ENCODE data around the gene NAT14. TPM values are rescaled to one million over a fixed set of nuclear protein-coding genes. Genes with fewer than 3 reads are reported as not detected.

Gene NAT14
- total and polyA plus RNA-seq, 2 donors (not counting 3 experiments of a cell fraction or from before 2014, with no cell fraction given): 39.1 to 44.7 TPM

DNA sequence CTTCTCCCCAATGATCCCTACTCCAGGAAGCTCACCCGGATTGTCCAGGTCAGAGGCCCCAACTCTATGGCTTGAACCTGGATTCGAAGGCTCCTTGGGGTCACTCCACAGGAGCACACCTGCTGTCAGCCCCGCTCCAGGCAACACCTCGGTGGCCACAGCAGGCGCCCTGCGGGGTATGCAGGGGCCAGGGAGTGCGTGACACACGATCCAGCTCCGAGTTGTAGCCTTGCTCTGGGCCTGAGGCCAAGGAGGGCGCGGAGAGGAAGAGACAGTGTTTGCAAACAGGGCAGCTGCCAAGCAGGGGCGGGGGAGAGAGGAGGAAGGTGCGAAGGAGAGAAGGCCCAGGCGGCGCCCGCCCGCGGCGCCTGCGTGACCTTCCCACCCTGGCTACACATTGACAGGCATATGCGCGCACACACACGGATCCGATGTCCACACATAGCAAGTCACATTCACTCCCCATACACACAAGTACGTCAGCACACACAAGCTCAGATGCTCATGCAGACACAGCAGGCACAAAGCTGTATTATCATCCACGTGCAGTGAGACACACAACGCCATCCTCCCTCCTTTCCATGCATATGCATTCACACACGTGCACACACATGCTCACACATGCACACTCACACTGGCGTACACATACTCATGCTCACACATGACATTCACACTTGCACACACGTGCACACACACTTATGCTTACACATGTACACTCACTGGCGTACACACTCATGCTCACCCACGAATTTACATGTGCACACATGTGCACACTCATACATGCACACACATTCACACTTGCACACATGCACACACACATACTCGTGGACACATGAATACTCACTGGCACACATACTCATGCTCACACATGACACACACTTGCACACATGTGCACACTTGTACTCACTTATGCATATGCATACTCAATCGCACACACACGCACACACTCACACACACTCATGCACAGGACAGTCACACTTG, 41.5 kb downstream of the NAT14 start:
- H3K9me3 ChIP-seq (replicated peaks; ENCODE audit: control insufficient read depth, insufficient read depth, low read length): no peaks in the 10 kb centered on the region
- BruUV-seq (replicated peaks): no TSS peak
- TF ChIP-seq JUN (IDR thresholded peaks at IDR 0.05; ENCODE audit: borderline replicate concordance, insufficient read depth, insufficient read length, low read depth): no peak
- TF ChIP-seq MYC (IDR thresholded peaks at IDR 0.05; ENCODE audit: low read depth, low read length): no peak
- no peak for TF ChIP-seq EZH2 (IDR thresholded peaks at IDR 0.05; ENCODE audit: borderline replicate concordance, low read depth, low read length, severe bottlenecking)
- TF ChIP-seq, protein P1, sequence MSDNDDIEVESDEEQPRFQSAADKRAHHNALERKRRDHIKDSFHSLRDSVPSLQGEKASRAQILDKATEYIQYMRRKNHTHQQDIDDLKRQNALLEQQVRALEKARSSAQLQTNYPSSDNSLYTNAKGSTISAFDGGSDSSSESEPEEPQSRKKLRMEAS (IDR thresholded peaks at IDR 0.05; ENCODE audit: insufficient read depth, insufficient read length): no peak
- TF ChIP-seq, protein P2, sequence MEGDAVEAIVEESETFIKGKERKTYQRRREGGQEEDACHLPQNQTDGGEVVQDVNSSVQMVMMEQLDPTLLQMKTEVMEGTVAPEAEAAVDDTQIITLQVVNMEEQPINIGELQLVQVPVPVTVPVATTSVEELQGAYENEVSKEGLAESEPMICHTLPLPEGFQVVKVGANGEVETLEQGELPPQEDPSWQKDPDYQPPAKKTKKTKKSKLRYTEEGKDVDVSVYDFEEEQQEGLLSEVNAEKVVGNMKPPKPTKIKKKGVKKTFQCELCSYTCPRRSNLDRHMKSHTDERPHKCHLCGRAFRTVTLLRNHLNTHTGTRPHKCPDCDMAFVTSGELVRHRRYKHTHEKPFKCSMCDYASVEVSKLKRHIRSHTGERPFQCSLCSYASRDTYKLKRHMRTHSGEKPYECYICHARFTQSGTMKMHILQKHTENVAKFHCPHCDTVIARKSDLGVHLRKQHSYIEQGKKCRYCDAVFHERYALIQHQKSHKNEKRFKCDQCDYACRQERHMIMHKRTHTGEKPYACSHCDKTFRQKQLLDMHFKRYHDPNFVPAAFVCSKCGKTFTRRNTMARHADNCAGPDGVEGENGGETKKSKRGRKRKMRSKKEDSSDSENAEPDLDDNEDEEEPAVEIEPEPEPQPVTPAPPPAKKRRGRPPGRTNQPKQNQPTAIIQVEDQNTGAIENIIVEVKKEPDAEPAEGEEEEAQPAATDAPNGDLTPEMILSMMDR (IDR thresholded peaks at IDR 0.05; ENCODE audit: extremely low read depth in 1 of 2, insufficient read depth in 1 of 2, low read depth in 1 of 2, low read length in 2 of 2): no peak
- TF ChIP-seq POLR2AphosphoS5 (IDR thresholded peaks at IDR 0.05; ENCODE audit: insufficient read depth, low read depth, low read length): no peak
- no peak for TF ChIP-seq GATA2 (IDR thresholded peaks at IDR 0.05; ENCODE audit: insufficient read depth, insufficient read length, low read depth, low read length)
- no peak for TF ChIP-seq POLR2A (IDR thresholded peaks at IDR 0.05; ENCODE audit: low read depth, low read length)
- no peak for TF ChIP-seq FOS (IDR thresholded peaks at IDR 0.05; ENCODE audit: borderline replicate concordance, insufficient read depth, low read length)
- POLR2A ChIA-PET: interaction anchor here (0.6 kb wide), 1 partner anchor 39 kb away, joined by 4 read pairs; no protein-coding TSS in a partner anchor
- peak; percentile 63 for FAIRE-seq
- no peak overlapping the region for H3K4me2 ChIP-seq (ENCODE audit: insufficient read depth, low read length)
- no peak overlapping the region for H2AFZ ChIP-seq (ENCODE audit: low read depth, low read length)
- no peak overlapping the region for H3K4me3 ChIP-seq (replicated peaks in 1 of 3; ENCODE audit: insufficient read depth in 1 of 3, low read depth in 1 of 3, low read length in 3 of 3)
- H3K4me1 ChIP-seq (ENCODE audit: control insufficient read depth, extremely low read depth, insufficient read depth, low read length): no peaks in the 10 kb centered on the region
- dilution Hi-C loops (cut with MboI; ENCODE audit: extremely low pct_ligation_motif_present, low sequenced_read_pairs) (no loop called here), intact Hi-C loops (cut with micrococcal nuclease) (no loop called here)
- H3K79me2 ChIP-seq (ENCODE audit: control insufficient read depth, insufficient read depth, low read length): no peaks in the 10 kb centered on the region
- CTCF ChIA-PET: interaction anchor here (0.7 to 1.6 kb wide), 5 partner anchors 9 to 106 kb away, joined by 3 to 6 read pairs (median 4); partner anchors contain the start of genes FIZ1 and ZNF865
- H3K9ac ChIP-seq (replicated peaks; ENCODE audit: extremely low read depth, insufficient read depth, low read length): no peak overlapping the region
- H4K20me1 ChIP-seq (replicated peaks; ENCODE audit: control insufficient read depth, extremely low read depth, insufficient read depth, low read length): no peaks in the 10 kb centered on the region
- peak; percentile 59 for DNase-seq (ENCODE audit: low read depth, low spot score)
- no peaks in the 10 kb centered on the region for H3K36me3 ChIP-seq (ENCODE audit: control insufficient read depth in 2 of 2, extremely low read depth in 1 of 2, insufficient read depth in 2 of 2, low read length in 2 of 2)
- H3K27me3 ChIP-seq (ENCODE audit: control insufficient read depth in 2 of 2, insufficient read depth in 2 of 2, low read length in 2 of 2): no peaks in the 10 kb centered on the region
- H3K27ac ChIP-seq (ENCODE audit: insufficient read depth, low read depth, low read length): no peak overlapping the region
- no peaks in the 10 kb centered on the region for H3K9me1 ChIP-seq (replicated peaks; ENCODE audit: control insufficient read depth, extremely low read depth, insufficient read depth, low read length)
